DMS79 treated with DMSO at 0.1 percent for 48 hours (cell line): ENCODE measurements around the gene UBE2D1.

Source experiments
- DNase-seq: peaks from one replicate; lab custom pipeline; 2025; lab: John Stamatoyannopoulos, UW

The UBE2D1 gene

DNA sequence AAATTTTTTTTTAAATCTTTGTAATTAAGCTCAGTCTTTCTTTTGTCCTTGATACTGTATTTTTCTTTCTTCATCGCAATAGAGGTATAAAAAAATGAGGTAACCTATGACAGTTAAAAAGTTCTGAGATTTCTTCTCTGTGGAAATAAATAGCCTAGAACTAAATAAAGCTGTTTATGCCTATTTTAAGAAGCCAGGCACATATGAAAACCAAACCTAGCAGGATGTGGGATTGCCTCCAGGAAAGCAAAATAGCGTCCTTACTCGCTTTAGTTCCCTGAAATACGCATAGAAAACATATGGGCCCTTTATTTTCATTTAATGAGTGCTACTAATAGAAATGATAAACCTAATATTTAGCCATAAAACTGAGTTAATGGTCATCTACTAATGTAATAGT, 6.6 kb downstream of the UBE2D1 start:
- DNase-seq: no peak

DNA sequence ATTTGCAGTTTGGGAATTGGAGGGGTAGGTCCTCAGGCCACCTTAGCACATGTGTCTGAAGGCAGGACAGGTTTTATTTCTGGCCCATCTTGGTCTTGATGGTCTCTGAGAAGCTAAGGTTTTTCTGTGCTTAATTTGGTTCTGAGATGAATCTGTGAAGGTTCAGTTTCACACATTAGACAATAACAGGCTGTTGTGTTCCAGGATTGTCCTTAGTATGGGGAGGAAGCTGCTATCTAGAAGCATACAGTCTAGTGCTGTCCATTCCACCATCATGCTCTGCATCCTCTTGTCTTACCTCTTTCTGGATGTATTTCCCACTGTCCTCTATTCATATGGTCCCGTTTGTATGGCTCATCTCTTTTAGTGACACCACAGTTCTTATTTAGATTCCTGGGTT, 7.1 kb downstream of the UBE2D1 start:
- DNase-seq: no peak

DNA sequence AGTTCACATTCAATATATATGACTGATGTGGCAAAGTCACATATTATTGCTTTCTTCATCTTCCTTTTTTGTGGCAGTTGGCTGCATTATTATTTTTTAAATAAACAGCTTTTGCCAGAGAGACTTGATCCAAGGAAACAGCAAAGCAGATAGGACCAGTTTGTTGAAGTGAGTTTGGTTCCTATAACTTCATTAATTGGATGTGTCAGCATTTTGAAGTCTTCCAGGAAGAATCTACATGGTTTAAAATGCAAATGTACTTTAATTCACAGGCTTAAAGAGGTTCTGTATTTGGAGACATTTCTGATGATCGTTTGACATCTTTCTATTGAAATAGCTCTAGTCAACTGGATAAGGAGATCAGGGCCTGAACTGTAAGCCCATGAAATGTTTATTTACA, 13.2 kb downstream of the UBE2D1 start:
- no peak for DNase-seq

DNA sequence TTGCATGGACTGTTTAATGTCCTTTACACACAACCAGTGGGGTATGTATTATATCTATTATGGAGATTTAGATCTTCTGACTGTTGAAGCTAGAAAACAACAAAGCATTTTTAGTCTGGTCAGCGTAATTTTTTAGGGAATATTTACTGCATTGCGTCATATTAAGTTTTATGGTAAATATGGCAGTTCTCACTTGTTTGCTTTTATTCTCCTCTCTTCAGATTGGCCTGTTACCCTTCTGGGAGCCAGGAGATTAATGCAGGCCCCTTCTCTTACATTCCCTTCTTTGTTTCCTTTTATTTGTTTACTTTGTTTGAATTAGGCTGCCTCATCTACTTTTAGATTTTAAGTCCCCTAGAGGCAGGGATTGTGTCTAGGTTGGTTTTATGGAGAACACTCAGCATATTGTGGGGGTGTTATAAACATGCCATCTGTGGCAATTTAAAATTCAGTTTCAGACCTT, 13.8 kb downstream of the UBE2D1 start:
- DNase-seq: no peak

DNA sequence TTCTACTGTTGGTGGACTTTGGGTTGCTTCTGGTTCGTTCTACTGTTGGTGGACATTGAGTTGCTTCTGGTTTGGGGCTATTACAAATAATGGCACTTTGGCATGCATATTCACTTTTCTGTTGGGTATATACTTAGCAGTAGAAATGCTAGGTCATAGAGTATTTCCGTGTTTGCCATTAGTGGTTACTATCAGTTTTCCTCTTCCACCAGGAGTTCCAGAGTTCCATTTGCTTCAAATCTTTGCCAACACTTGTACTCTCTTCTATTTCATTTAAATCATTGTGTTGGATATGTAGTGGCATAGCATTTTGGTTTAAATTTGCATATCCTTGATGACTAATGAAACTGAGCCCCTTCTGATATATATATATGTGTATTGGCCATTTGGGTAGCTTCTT, 15.2 kb downstream of the UBE2D1 start:
- no peak for DNase-seq

DNA sequence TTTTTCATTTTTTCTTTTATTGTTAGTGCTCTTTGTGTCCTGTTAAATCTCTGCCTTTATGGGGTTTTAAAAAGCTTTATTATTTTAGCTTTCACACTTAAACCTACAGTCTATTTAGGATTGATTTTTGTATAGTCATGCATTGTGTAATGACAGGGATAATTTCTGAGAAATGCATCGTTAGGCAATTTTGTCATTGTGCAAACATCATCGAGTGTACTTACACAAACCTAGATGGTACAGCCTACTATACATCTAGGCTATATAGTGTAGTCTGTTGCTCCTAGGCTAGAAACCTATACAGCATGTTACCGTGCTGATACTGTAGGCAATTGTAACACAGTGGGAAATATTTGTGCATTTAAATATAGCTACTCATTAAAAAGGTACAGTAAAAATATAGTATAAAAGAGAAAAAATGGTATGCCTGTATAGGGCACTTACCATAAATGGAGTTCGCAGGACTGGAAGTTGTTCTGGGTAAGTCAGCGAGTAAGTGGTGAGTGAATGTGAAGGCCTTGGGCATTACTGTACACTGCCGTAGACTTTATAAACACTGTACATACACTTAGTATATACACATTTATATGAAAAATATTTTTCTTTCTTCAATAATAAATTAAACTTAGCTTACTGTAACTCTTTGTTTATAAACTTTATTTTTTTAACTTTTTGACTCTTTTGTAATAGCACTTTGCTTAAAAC, 16.0 kb downstream of the UBE2D1 start:
- no peak for DNase-seq

DNA sequence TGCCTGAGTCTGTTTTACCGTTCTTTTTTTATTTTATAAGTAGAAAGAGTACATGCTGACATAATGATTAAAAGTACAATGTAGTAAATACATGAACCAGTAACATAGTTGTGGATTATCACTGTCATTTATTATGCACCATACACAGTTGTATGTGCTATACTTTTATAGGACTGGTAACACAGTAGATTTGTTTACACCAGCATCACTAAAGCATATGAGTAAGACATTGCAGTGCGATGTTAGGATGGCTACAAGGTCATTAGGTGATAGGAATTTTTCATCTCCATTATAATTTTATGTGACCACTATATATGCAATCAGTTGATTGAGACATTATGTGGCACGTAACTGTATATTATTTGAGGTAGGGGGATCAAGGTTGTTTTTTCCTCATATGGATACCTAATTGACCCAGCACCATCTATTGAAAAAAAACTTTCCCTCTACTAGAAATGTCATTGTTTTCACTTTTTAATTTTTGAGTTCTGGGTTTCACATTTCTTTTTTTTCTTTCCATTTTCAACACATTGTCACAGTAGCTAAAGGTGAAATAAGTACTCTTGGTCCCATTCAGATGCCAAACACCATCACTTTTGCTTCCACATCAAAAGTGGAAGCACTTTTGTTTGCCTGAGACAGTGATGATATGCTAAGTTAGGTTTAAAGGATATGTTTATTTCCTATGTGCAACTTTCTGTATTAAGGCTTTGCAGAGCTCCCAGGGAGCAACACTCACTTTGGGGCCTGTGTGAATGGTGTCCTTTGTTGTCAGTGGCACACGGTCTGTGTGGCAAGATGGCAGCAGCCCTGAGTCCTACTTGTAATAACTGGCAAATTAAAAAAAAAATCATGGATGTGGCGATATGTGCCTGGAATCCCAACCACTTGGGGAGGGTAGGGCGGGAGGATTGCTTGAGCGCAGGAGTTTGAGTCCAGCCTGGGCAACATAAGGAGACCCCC, 17.1 kb downstream of the UBE2D1 start:
- no peak for DNase-seq

DNA sequence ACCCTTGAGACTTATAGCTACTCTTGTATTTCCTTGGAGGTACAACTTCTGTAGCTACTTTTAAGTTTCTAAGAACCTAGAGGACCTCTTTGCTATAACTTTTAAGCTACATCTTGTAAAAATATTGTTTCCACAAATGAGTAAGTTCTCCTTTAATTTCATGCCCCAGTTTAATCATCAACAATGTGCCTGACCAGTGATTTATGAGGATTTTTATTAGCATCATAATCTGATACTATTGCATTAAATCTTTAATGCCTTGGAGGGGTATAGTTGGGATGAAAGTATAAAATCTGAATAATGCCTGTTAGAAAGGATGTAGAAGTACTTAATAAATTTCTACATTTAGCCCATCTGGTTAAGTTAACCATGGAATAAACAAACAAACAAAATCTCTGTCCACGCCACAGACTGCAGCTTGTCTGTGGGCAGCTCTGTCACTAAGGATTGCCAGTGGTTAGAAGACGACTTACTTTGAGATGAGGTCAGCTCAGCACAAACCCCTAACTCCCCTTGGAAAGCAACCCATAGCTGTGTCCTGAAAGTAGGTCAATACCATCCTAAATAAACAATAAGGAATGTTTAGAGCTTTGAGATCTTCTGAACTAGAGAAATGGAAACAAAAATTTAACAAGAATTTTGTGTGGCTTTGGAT, 18.3 kb downstream of the UBE2D1 start:
- no peak for DNase-seq

DNA sequence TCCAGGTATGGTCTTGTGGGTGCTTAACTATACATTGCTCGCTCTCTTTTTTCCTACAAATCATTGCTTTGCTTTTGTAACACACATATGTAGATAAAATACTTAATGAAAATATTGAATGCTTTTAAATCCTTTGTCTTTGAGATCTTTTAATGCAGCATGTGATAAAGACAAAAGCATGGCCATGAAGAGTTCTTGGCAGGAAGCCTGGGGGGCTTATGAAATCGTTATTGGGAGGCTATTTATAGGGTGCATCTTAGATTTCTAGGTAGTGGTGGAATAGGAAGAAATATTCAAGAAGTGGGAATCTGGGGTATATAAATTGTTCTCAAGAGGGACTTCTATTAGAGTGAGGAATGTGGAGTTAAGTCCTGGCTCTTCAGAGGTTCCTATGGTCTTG, 21.9 kb downstream of the UBE2D1 start:
- DNase-seq: no peak

DNA sequence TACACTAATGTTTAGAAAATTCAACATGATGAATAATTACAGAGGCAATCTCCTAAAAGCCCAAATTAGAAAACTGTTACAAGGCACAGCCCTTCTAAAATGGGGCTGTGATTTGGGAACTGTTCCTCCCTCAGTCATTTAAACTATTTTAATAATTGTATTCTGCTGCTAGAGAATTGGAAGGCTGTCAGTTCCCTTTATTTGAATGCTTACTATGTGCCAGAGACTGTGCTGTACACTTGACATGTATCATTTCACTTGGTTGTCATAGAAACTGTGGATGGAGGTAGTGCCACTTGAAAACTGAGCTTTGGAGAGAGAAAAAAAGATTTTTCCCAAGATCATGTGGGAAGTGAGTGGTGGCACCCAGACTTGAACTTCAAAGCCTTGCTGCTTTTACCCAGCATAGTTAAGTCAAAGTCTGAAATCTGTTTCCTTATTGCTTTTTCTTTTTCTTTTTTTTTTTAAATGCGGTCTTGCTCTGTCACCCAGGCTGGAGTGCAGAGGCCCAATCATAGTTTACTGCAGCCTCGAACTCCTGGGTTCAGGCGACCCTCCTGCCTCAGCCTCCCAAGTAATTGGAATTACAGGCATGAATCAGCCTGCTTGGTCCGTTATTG, 23.6 kb downstream of the UBE2D1 start:
- DNase-seq: no peak

DNA sequence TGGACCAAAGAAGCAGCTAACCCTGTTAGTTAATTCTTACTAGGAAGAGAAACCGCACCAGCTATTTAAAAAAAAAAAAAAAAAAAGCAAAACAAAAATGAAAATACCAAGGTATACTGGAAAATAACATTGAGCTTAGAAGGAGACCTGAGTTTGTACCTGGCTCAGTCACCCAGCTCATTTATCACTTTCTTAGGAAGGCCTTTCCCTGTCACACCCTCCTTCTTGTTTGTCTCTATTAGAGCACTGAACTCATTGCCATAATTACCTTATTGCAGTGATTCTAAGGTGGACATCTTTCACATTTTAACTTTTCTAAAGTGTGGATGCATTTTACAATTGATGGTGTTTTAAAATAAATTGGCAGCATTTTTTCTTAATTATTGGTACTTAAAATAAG, 24.1 kb downstream of the UBE2D1 start:
- DNase-seq: no peak

DNA sequence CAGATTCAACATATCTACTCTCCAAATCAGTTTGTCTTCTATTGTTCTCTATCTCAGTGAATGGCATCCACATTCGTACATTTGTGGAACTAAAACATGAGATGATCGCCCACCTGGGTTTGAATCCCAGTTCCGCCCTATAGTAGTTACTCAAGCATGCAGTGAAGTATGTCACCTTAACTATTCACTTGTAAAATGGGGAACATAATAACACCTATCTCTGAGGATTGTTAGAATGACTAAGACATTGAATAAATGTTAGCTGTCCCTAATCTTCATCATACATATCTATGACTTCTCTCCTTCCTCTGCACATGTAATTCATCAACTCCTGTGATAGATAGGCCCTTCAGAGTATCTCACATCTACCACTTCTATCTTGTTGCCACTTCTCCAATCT, 24.7 kb downstream of the UBE2D1 start:
- DNase-seq: no peak

DNA sequence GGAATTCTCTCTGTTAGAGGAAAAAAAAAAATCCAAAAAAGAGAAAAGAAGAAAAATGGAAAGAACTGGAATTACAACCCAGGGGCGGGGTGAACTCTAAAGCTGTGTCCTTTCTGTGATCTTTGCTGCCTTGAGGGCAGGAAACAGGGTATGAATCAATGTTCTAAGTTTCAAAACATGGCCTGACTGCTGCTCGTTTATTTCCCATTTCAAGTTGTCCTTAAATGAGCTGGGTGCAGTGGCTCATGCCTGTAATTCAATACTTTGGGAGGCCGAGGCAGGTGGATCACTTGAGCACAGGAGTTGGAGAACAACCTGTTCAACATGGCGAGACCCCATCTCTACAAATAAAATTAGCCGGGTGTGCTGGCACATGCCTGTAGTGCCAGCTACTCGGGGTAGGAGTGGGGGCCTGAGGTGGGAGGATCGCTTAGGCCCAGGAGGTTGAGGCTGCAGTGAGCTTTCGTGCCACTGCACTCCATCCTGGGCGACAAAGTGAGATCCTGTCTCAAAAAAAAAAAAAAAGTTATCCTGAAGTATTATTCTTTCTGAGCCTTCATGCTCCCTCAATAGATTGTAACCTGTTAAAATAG, 25.7 kb downstream of the UBE2D1 start:
- DNase-seq: no peak

DNA sequence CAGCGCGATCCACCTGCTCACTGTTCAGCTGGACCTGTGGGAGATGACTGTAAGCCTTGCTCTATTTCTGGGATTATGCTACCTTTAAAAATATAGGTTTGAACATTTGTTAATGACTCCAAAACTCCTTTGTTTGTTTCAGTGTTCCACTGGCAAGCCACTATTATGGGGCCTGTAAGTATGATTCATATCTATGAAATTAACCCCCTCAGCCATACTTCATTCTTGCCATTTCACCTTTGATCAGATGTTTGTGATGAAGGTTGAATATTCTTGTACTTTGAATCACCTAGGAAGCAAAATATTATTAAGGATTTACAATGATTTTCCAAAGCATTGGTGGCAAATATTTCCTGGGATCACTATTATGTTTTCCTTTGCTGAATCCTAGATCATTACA, 26.5 kb downstream of the UBE2D1 start:
- no peak for DNase-seq

DNA sequence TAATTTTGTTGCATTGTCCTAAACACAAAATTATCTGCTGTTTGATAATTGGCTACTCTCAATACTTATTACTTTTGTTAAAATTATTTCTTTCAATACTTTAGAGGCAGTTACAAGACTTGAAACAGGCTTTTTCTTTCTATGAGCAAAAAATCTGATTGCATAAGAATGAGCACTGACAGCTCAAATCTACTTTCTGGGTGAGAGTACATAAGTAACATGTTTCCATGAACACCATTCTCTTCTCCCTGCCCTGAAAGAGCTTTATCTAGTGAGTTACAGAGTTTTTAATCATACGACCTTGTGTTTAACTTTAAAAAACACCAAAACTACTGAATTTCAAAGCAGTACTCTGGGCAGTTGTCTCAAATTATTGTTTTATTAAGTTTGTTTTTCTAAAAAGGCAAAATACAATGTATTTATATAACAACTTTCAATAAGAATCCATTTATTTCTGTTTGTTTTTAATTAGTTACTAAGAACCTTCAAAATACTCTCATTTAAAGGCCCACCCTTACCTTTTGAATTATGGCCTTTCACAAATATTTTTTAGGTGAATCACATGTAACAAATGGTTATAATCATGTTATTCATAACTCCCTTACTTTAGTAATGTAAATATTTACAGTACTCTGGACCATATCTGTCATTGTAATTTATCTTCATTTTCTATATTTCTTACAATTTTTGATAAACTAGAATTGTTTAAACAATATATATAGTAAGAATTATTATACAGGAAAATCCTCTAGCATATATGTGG, 27.4 kb downstream of the UBE2D1 start:
- DNase-seq: no peak

DNA sequence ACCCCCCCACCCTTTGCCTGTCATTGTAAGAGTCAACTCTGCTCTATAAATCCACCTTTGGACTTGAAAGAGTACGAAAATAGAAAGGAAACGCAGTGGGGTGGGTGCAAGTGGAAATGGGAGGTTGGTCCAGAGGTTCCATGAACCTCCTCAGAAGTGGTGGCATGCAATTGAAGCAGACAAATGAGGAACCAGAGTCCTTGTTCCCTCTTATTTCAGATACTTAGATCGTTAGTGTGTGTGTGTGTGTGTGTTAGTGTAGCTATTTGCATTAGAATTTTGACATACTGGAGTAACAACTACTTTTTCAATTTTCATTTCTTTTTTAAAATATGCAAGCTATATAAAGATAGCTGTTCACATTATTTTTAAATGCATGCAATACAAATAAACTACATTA, 32.3 kb downstream of the UBE2D1 start:
- DNase-seq: no peak

DNA sequence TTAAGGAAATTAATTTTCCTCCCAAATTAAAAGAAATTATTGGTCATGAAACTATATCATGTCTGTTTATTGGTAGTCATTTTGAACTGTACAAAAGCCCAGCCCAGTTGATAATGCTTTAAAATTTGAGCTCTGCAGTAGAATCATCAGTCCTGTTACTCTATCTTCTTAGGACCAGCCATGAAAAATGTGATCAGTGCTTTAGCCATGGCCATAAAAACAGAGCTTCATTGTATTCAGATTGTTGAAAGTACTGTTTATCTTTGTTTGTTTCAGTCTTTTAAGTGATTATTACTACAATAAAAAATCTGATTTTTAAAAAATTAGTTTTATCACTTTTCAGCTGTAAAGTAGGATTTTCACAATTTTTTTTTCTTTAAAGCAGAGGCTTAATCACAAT, 36.7 kb downstream of the UBE2D1 start:
- no peak for DNase-seq

DNA sequence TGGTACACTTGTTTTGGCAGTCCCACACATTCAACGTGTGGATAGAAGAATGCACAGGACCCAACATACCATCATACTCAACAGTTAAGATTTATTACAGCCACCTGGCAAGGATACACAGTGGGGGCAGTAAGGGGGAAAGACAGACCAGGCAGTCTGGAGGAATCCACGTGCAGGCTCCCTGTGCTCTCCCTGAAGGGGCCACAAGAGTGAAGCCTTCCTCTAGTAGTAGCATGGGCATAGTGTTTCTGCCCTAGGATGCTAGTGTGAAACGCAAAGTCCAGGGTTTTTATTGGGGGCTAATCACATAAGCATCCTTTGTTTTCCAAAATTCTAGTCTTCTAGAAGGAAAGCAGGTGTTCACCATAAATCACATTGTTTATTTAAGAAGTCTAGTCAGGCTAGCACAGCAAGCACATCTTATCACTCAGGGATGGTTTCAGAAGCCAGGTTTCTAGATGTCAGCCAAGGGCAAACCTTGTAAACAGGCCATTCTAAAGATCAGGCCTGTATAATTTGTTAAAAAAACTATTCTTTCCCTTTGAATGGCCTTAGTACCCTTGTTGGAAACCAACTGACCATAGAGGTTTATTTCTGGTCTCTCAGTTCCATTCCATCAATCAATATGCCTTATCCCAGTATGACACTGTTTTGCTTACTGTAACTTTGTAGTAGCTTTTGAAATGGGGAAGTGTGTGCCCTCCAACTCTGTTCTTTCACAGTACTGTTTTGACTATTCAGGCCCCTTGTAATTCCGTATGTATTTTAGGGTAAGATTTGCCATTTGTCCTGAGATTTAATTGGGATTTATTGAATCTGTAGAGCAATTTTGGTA, 38.0 kb downstream of the UBE2D1 start:
- DNase-seq: no peak

DNA sequence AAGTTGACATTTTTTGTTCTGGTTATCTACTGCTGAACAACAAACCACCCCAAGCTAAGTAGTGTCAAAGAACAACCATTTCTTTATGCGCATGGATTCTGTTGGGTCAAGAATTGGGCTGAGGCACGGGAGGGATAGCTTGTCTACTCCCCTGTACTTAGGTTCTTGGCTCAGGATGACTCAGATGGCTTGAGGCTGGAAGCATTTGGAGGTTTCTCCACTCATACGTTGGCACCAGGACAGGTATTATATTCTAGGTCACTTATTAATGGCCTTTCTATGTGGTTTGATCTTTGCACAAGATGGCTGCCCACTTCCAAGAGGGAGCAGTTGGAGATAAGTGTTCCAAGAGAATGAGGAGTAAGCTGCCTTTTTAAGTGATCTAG, 38.6 kb downstream of the UBE2D1 start:
- DNase-seq: no peak

DNA sequence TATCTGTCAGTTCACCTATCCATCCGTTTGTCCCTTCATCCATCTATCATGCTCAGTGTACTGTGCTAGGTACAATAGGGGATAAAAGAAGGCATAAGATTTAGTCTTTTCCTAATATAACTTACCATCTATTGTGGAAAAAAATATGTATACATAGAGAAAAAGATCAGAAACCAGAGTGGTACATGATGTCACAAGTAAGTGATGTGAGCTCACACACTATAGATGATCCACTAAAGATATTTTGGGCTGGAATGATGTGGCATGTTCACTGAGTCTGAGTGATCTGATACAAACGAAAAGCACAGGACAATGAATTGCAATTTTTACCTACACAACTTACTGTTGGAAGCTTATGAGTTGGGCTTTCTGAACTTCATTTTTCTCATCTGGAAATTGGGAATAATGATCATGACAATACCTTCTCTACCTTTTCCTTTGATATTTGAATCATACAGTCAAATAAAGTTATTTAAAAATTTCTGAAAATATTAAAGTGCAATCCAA, 47.7 kb downstream of the UBE2D1 start:
- no peak for DNase-seq
